H1 (cell line): ENCODE data around the gene MAML1. TPM values are rescaled to one million over a fixed set of nuclear protein-coding genes. Genes with fewer than 3 reads are reported as not detected.

Experiments used
- CTCF ChIA-PET: fragments of 300-600 bp; sonication (Branson Sonifier 250); formaldehyde crosslinking; loops from one replicate; lab custom pipeline; 2021; ENCODE audit not compliant: partially characterized antibody; lab: Charles Lee
- POLR2A ChIA-PET: fragments of 300-600 bp; sonication (Branson Sonifier 250); formaldehyde crosslinking; loops from one replicate; lab custom pipeline; 2021; ENCODE audit warnings: inconsistent platforms; ENCODE audit not compliant: partially characterized antibody; lab: Charles Lee
- DNase-seq, 2 experiments: peaks; one replicate each; pipeline versions ENCODE4 v3.0.0 to v3.0.0-alpha.2; 2010 to 2022; ENCODE audit warnings: low spot score in 2 of 2, low read depth in 1 of 2, mixed read lengths in 1 of 2
- FAIRE-seq: peaks from 2 replicates; lab custom pipeline; 2011; peaks lifted over from hg19 to GRCh38; lab: Jason Lieb, UNC
- H2AFZ ChIP-seq: 2 replicates; pipeline ENCODE4 v1.8.1; 2012; ENCODE audit warnings: low read length, inconsistent platforms
- H2AK5ac ChIP-seq: 2 replicates; pipeline ENCODE4 v1.6.1; 2013; ENCODE audit warnings: low read depth, low read length
- H2BK120ac ChIP-seq: replicated peaks from 2 replicates; pipeline ENCODE3; 2013; ENCODE audit warnings: low read depth, low read length, inconsistent platforms
- H2BK12ac ChIP-seq: 2 replicates; pipeline ENCODE4 v1.6.1; 2013; ENCODE audit warnings: low read depth, low read length
- H2BK15ac ChIP-seq: 2 replicates; pipeline ENCODE4 v1.6.1; 2013; ENCODE audit warnings: low read length
- H2BK20ac ChIP-seq: 2 replicates; pipeline ENCODE4 v1.6.1; 2013; ENCODE audit warnings: low read length
- H2BK5ac ChIP-seq: 2 replicates; pipeline ENCODE4 v1.6.1; 2013; ENCODE audit warnings: low read depth, low read length
- H3K14ac ChIP-seq: 2 replicates; pipeline ENCODE4 v1.6.1; 2013; ENCODE audit warnings: inconsistent platforms; ENCODE audit not compliant: insufficient read length
- H3K18ac ChIP-seq: 2 replicates; pipeline ENCODE4 v1.6.1; 2013; ENCODE audit warnings: low read length; ENCODE audit errors: extremely low read depth
- H3K23ac ChIP-seq: 2 replicates; pipeline ENCODE4 v1.6.1; 2013; ENCODE audit warnings: inconsistent platforms; ENCODE audit not compliant: insufficient read length
- H3K23me2 ChIP-seq: 2 replicates; pipeline ENCODE4 v1.6.1; 2013; ENCODE audit warnings: low read depth, low read length
- H3K27ac ChIP-seq: 2 replicates; pipeline ENCODE4 v1.6.1; 2011; ENCODE audit warnings: low read depth, low read length, inconsistent platforms
- H3K27me3 ChIP-seq, 4 experiments: replicated peaks in 1 of 4; 1 replicate in 1 of 4; 2 replicates in 3 of 4; pipeline versions ENCODE4 v1.6.1 to v1.8.1; 2011 to 2013; ENCODE audit warnings: low read length in 3 of 4, mild to moderate bottlenecking in 3 of 4, inconsistent platforms in 2 of 4, mixed read lengths in 2 of 4, moderate library complexity in 1 of 4; ENCODE audit not compliant: control insufficient read depth in 3 of 4, insufficient read depth in 3 of 4; ENCODE audit errors: extremely low read depth in 1 of 4
- H3K36me3 ChIP-seq, 4 experiments: 2 replicates each; pipeline versions ENCODE4 v1.6.1 to v1.8.1; 2011 to 2013; ENCODE audit warnings: mild to moderate bottlenecking in 4 of 4, low read length in 3 of 4, moderate library complexity in 2 of 4, control low read depth in 1 of 4, inconsistent platforms in 1 of 4; ENCODE audit not compliant: insufficient read depth in 4 of 4, control insufficient read depth in 2 of 4
- H3K4ac ChIP-seq: replicated peaks from 2 replicates; pipeline ENCODE3; 2013; ENCODE audit warnings: low read length, low read depth, mixed read lengths, inconsistent platforms; ENCODE audit not compliant: insufficient read length
- H3K4me1 ChIP-seq, 4 experiments: replicated peaks in 1 of 4; 1 replicate in 1 of 4; 2 replicates in 3 of 4; pipeline versions ENCODE4 v1.6.1 to v1.8.1; 2011 to 2013; ENCODE audit warnings: low read length in 3 of 4, inconsistent platforms in 2 of 4, mixed read lengths in 1 of 4; ENCODE audit not compliant: insufficient read depth in 4 of 4, control insufficient read depth in 3 of 4
- H3K4me2 ChIP-seq, 2 experiments: 2 replicates each; pipeline versions ENCODE4 v1.6.1 to v1.8.1; 2011 to 2013; ENCODE audit warnings: low read depth in 2 of 2, low read length in 2 of 2, control low read depth in 1 of 2, inconsistent platforms in 1 of 2, mild to moderate bottlenecking in 1 of 2; ENCODE audit not compliant: insufficient read depth in 1 of 2
- H3K4me3 ChIP-seq, 4 experiments: fragments of 200-600, 300-600 bp in 1 of 4; sonication (generic), shearing (Covaris generic), sonication (Bioruptor Twin) in 1 of 4; 2 replicates each; pipeline versions ENCODE4 v1.5.1 to v1.8.1; 2011 to 2016; ENCODE audit warnings: low read length in 4 of 4, low read depth in 3 of 4, control low read depth in 2 of 4, inconsistent platforms in 2 of 4, mild to moderate bottlenecking in 2 of 4, mixed read lengths in 1 of 4, moderate library complexity in 1 of 4; ENCODE audit not compliant: insufficient read depth in 2 of 4; ENCODE audit errors: extremely low read depth in 1 of 4
- H3K56ac ChIP-seq: replicated peaks from 2 replicates; pipeline ENCODE3; 2013; ENCODE audit warnings: low read depth, mild to moderate bottlenecking, mixed read lengths, low read length, inconsistent platforms; ENCODE audit not compliant: insufficient read length
- H3K79me1 ChIP-seq: 2 replicates; pipeline ENCODE4 v1.6.1; 2013; ENCODE audit warnings: low read depth, low read length, control low read depth
- H3K79me2 ChIP-seq, 2 experiments: 2 replicates each; pipeline versions ENCODE4 v1.6.1 to v1.8.1; 2012 to 2013; ENCODE audit warnings: low read length in 2 of 2, mild to moderate bottlenecking in 2 of 2, inconsistent platforms in 1 of 2; ENCODE audit not compliant: insufficient read depth in 2 of 2, control insufficient read depth in 1 of 2
- H3K9ac ChIP-seq, 4 experiments: replicated peaks in 1 of 4; 1 replicate in 1 of 4; 2 replicates in 3 of 4; pipeline versions ENCODE4 v1.6.1 to v1.8.1; 2011 to 2013; ENCODE audit warnings: low read depth in 3 of 4, low read length in 3 of 4, control low read depth in 2 of 4, mild to moderate bottlenecking in 2 of 4, moderate library complexity in 2 of 4, inconsistent platforms in 1 of 4; ENCODE audit errors: extremely low read depth in 1 of 4
- H3K9me3 ChIP-seq, 2 experiments: 2 replicates each; pipeline versions ENCODE4 v1.6.1 to v1.8.1; 2012 to 2013; ENCODE audit warnings: mild to moderate bottlenecking in 2 of 2, moderate library complexity in 2 of 2, control low read depth in 1 of 2, inconsistent platforms in 1 of 2, low read depth in 1 of 2, low read length in 1 of 2, mixed read lengths in 1 of 2; ENCODE audit not compliant: insufficient read depth in 2 of 2
- H4K20me1 ChIP-seq, 2 experiments: replicated peaks in 1 of 2; 2 replicates each; pipeline versions ENCODE3 to v1.8.1; 2011 to 2013; ENCODE audit warnings: inconsistent platforms in 2 of 2, low read length in 2 of 2, mild to moderate bottlenecking in 1 of 2; ENCODE audit not compliant: insufficient read depth in 2 of 2, control insufficient read depth in 1 of 2
- H4K5ac ChIP-seq: 2 replicates; pipeline ENCODE4 v1.6.1; 2013; ENCODE audit warnings: low read length, low read depth, mixed read lengths, inconsistent platforms; ENCODE audit not compliant: insufficient read length
- H4K8ac ChIP-seq: 2 replicates; pipeline ENCODE4 v1.8.0; 2013; ENCODE audit warnings: mild to moderate bottlenecking, moderate library complexity, low read length, inconsistent platforms; ENCODE audit not compliant: insufficient read depth; ENCODE audit errors: extremely low read depth
- H4K91ac ChIP-seq: replicated peaks from 2 replicates; pipeline ENCODE3; 2013; ENCODE audit warnings: low read length, mixed read lengths, inconsistent platforms; ENCODE audit not compliant: insufficient read length
- ASH2L ChIP-seq: fragments of 200-600, 300-600 bp; sonication (generic); IDR thresholded peaks from one replicate; pipeline ENCODE4 v1.7.1; 2017; ENCODE audit warnings: low read length
- POLR2A ChIP-seq, 2 experiments: IDR thresholded peaks; 1 replicate in 1 of 2; 2 replicates in 1 of 2; pipeline ENCODE4 v1.6.1; 2011; ENCODE audit warnings: low read depth in 2 of 2, low read length in 2 of 2, mild to moderate bottlenecking in 2 of 2; ENCODE audit errors: control extremely low read depth in 1 of 2
- WGBS, 2 experiments: shearing (Covaris generic) in 1 of 2; methylation state at CpG; one replicate each; pipeline versions ENCODE4 v1.1.6 to v1.1.7; 2013 to 2015; ENCODE audit warnings: low lambda C conversion rate in 2 of 2, mixed read lengths in 2 of 2, inconsistent platforms in 1 of 2, low coverage in 1 of 2, missing lambda C conversion rate in 1 of 2; ENCODE audit not compliant: insufficient replicate concordance in 2 of 2, insufficient coverage in 1 of 2, insufficient read length in 1 of 2; ENCODE audit errors: extremely low coverage in 1 of 2, missing lambda C conversion rate in 1 of 2; 5-methylcytosine and 5-hydroxymethylcytosine counted together
- polyA plus RNA-seq, 7 experiments: library from polyadenylated mRNA; depleted of rRNA in 3 of 7; stranded (reverse) in 5 of 7; unstranded in 2 of 7; fragments of >200 nt in 5 of 7; fragments of 200-250 nt in 2 of 7; gene quantifications; 1 replicate in 5 of 7; 2 replicates in 1 of 7; 4 replicates in 1 of 7; pipeline versions ENCODE4 v1.2.1 to v1.2.3, GENCODE V29; 2011 to 2013; ENCODE audit warnings: missing spikeins in 2 of 7, mixed read lengths in 2 of 7
- total RNA-seq: library from RNA; stranded (reverse); fragmentation: NEBNext Ultra II Directional; extraction: Animal tissue kit (Norgen Biotek cat#: 25700); gene quantifications from 2 replicates; pipeline ENCODE4 v1.2.1, GENCODE V29; 2021
- TF ChIP-seq, protein P1 (sequence below): IDR thresholded peaks from 2 replicates; pipeline ENCODE4 v1.6.1; 2012; ENCODE audit warnings: inconsistent platforms

The MAML1 gene
- total and polyA plus RNA-seq, 2 of the 8 experiments (the other 6 are each of a cell fraction or from before 2014, with no cell fraction given), result 17.1 to 41.9 TPM

DNA sequence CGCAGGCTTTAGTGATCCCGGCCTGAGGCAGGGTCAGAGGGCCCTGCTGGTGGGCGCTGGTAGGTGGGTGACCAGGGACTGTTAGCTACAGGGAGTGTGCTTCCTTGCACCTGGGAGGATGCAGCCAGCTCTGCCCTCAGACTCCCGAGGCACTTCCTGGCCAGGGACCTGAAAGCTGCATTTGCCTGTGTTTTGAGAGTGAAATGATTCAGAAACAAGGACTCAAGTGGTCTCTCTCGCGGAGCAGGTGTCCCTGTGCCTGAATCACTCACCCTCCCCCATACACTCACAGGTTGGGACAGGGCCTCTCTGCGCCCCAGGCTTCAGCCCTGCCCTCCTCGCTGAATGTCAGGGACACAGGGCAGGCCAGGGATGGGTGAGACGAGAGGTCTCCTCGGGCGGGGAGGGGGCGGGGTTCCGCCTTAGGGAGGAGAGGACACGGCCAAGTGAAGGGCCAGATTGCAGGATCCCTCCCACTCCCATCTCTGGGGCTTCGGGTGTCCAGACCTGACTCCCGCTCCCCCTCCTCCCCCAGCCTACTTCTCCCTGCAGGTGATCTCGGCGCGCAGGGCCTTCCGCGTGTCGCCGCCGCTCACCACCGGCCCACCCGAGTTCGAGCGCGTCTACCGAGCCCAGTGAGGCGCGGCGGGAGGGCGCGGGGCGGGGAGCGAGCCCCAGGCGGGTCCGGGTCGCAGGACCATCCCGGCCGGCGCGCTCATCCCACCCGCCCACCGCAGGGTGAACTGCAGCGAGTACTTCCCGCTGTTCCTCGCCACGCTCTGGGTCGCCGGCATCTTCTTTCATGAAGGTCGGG is 62.6 kb downstream of the MAML1 start:
- H3K14ac ChIP-seq, result no peak overlapping the region
- peak in 1 of 2 experiments; percentile 72 for DNase-seq
- no peak overlapping the region for H3K27ac ChIP-seq
- peak overlapping the region; percentile 61 to 88 (median 64) for H3K4me3 ChIP-seq
- H4K5ac ChIP-seq, result peak overlapping the region; percentile 10
- peaks cover 4 to 13% of the 10 kb centered on the region in 2 experiments for H4K20me1 ChIP-seq
- FAIRE-seq, result no peak
- POLR2A ChIA-PET, result interaction anchor here (1.2 to 16.9 kb wide), 7 partner anchors 10 to 40 kb away, joined by 3 to 207 read pairs (median 5); partner anchors contain the start of genes MGAT4B and SQSTM1
- no peaks in the 10 kb centered on the region for H3K79me1 ChIP-seq
- H3K23me2 ChIP-seq, result peaks cover 7% of the 10 kb centered on the region
- no peak overlapping the region for H3K23ac ChIP-seq
- H3K56ac ChIP-seq, result peak overlapping the region; percentile 63
- CTCF ChIA-PET, result interaction anchor here (1.0 to 3.3 kb wide), 7 partner anchors 10 to 128 kb away, joined by 3 to 23 read pairs (median 5); no protein-coding TSS in a partner anchor
- H2AFZ ChIP-seq, result peak overlapping the region; percentile 28; the same call in 1 of the 2 replicates
- peak overlapping the region; percentile 46; the same call in 1 of the 2 replicates for H2BK5ac ChIP-seq
- peak; percentile 51 for TF ChIP-seq ASH2L
- TF ChIP-seq, protein P1, sequence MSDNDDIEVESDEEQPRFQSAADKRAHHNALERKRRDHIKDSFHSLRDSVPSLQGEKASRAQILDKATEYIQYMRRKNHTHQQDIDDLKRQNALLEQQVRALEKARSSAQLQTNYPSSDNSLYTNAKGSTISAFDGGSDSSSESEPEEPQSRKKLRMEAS, result 0 out of 2 replicates have a peak, but pooled peaks have one; percentile 8
- no peak; a peak in 1 of 3 replicates for TF ChIP-seq POLR2A (IDR thresholded peaks at IDR 0.05; ENCODE audit: control extremely low read depth in 1 of 2, low read depth in 2 of 2, low read length in 2 of 2)
- H3K4me1 ChIP-seq, result peaks cover 0 to 13% (median 9%) of the 10 kb centered on the region in 4 experiments; a peak in 5 of 7 replicates
- no peaks in the 10 kb centered on the region for H3K9me3 ChIP-seq
- H3K36me3 ChIP-seq, result peaks cover 12 to 28% (median 26%) of the 10 kb centered on the region in 4 experiments
- no peak overlapping the region for H2BK120ac ChIP-seq
- H3K4me2 ChIP-seq, result peak overlapping the region; percentile 60 to 91
- peaks cover 0 to 2% (median 0%) of the 10 kb centered on the region in 4 experiments; a peak in 1 of 7 replicates for H3K27me3 ChIP-seq
- H2BK15ac ChIP-seq, result peak overlapping the region; percentile 89; the same call in 1 of the 2 replicates
- peak overlapping the region; percentile 28; the same call in 1 of the 2 replicates for H2AK5ac ChIP-seq
- no peak overlapping the region for H2BK20ac ChIP-seq
- H4K8ac ChIP-seq, result peak overlapping the region; percentile 57; the same call in 1 of the 2 replicates
- peak overlapping the region in 3 of 4 experiments; percentile 38 to 66 (median 54); a peak in 5 of 7 replicates for H3K9ac ChIP-seq
- H3K4ac ChIP-seq, result no peak overlapping the region
- H4K91ac ChIP-seq, result peak overlapping the region; percentile 72
- 0 out of 2 replicates have a peak overlapping the region, but pooled peaks have one; percentile 14 for H3K18ac ChIP-seq
- H3K79me2 ChIP-seq, result no peaks in the 10 kb centered on the region
- peak overlapping the region; percentile 45; the same call in 1 of the 2 replicates for H2BK12ac ChIP-seq
- 20% methylated on average over 15 of the region's 53 CpGs; no CpG with 5 or more reads in 1 of the 2 experiments for WGBS, 2 experiments
